B cell (primary cell): ENCODE results near the gene ESR1. TPM values are rescaled to one million over a fixed set of nuclear protein-coding genes. Genes with fewer than 3 reads are reported as not detected.

Experiments
- ATAC-seq: fragments of 200-7000 bp; cut with Tn5 transposase; one replicate; pipeline ENCODE4 v1.10.0; 2021; ENCODE audit warnings: low read depth, mild to moderate bottlenecking, moderate number of reproducible peaks, moderate library complexity
- CTCF ChIA-PET: fragments of 350-600 bp; sonication (Branson Sonifier 250); formaldehyde crosslinking; loops from one replicate; lab custom pipeline; 2021; ENCODE audit warnings: antibody characterized with exemption, inconsistent platforms; lab: Charles Lee
- POLR2A ChIA-PET: fragments of 350-600 bp; sonication (Branson Sonifier 250); formaldehyde crosslinking; loops from one replicate; lab custom pipeline; 2021; ENCODE audit warnings: antibody characterized with exemption; lab: Charles Lee
- DNase-seq: peaks from one replicate; pipeline ENCODE4 v3.0.0; 2013
- H2AFZ ChIP-seq: 2 replicates; pipeline ENCODE4 v1.6.1; 2012; ENCODE audit warnings: mild to moderate bottlenecking, low read depth, low read length; ENCODE audit not compliant: insufficient read depth, poor library complexity, severe bottlenecking
- H3K27ac ChIP-seq, 2 donors: 1 replicate in 1 of 2; 2 replicates in 1 of 2; pipeline ENCODE4 v1.5.1; 2012 to 2013; ENCODE audit warnings: low read length in 2 of 2, mild to moderate bottlenecking in 2 of 2, moderate library complexity in 1 of 2
- H3K27me3 ChIP-seq, 4 experiments: fragments of 200-600 bp in 1 of 4; sonication (generic) in 1 of 4; replicated peaks in 1 of 4; 1 replicate in 2 of 4; 2 replicates in 2 of 4; pipeline versions ENCODE4 v1.6.1 to v1.7.0; 2013 to 2016; ENCODE audit warnings: low read length in 3 of 4, mild to moderate bottlenecking in 2 of 4, mixed read lengths in 1 of 4, moderate library complexity in 1 of 4; ENCODE audit not compliant: insufficient read depth in 4 of 4, control insufficient read depth in 3 of 4; ENCODE audit errors: control extremely low read depth in 1 of 4
- H3K36me3 ChIP-seq, 2 experiments: replicated peaks in 1 of 2; 1 replicate in 1 of 2; 2 replicates in 1 of 2; pipeline versions ENCODE4 v1.6.1 to v1.7.1; 2013; ENCODE audit warnings: low read length in 1 of 2; ENCODE audit not compliant: insufficient read depth in 2 of 2, control insufficient read depth in 1 of 2; ENCODE audit errors: control extremely low read depth in 1 of 2, extremely low read depth in 1 of 2
- H3K4me1 ChIP-seq, 2 donors: fragments of 200-600 bp in 1 of 2; sonication (generic) in 1 of 2; 1 replicate in 1 of 2; 2 replicates in 1 of 2; pipeline versions ENCODE4 v1.5.1 to v1.6.1; 2013 to 2017; ENCODE audit warnings: low read length in 2 of 2; ENCODE audit not compliant: control insufficient read depth in 2 of 2, insufficient read depth in 2 of 2
- H3K4me2 ChIP-seq: replicated peaks from 2 replicates; pipeline ENCODE3; 2012; ENCODE audit warnings: mild to moderate bottlenecking, low read depth, low read length; ENCODE audit not compliant: poor library complexity, severe bottlenecking
- H3K4me3 ChIP-seq, 5 experiments: fragments of 200-600 bp in 1 of 5; sonication (generic) in 1 of 5; 1 replicate in 3 of 5; 2 replicates in 2 of 5; pipeline versions ENCODE4 v1.5.1 to v1.7.0; 2011 to 2016; ENCODE audit warnings: low read length in 4 of 5, mild to moderate bottlenecking in 4 of 5, low read depth in 2 of 5, control low read depth in 1 of 5, moderate library complexity in 1 of 5; ENCODE audit not compliant: insufficient read depth in 1 of 5; ENCODE audit errors: control extremely low read depth in 1 of 5, extremely low read depth in 1 of 5
- H3K79me2 ChIP-seq: fragments of 200-600 bp; sonication (generic); one replicate; pipeline ENCODE4 v1.6.0; 2016; ENCODE audit warnings: low read length; ENCODE audit not compliant: control insufficient read depth, insufficient read depth
- H3K9ac ChIP-seq: fragments of 200-600 bp; sonication (generic); 2 replicates; pipeline ENCODE4 v1.6.1; 2017; ENCODE audit warnings: mild to moderate bottlenecking, low read length, moderate library complexity
- H3K9me3 ChIP-seq, 3 donors: one replicate each; pipeline versions ENCODE4 v1.6.1 to v1.7.1; 2013; ENCODE audit warnings: low read length in 2 of 3; ENCODE audit not compliant: control insufficient read depth in 2 of 3, insufficient read depth in 1 of 3; ENCODE audit errors: control extremely low read depth in 1 of 3
- H4K20me1 ChIP-seq: 2 replicates; pipeline ENCODE4 v1.6.0; 2012; ENCODE audit warnings: mild to moderate bottlenecking, low read length; ENCODE audit not compliant: insufficient read depth, control insufficient read depth, poor library complexity, severe bottlenecking
- H3K27ac Mint-ChIP-seq: one replicate; pipeline ENCODE4 v1.8.0; 2021; ENCODE audit warnings: mixed read lengths
- H3K27me3 Mint-ChIP-seq: one replicate; pipeline ENCODE4 v1.8.0; 2021; ENCODE audit warnings: mixed read lengths
- H3K4me1 Mint-ChIP-seq: one replicate; pipeline ENCODE4 v1.8.0; 2021; ENCODE audit warnings: mixed read lengths
- H3K4me3 Mint-ChIP-seq: one replicate; pipeline ENCODE4 v1.8.0; 2021; ENCODE audit warnings: mixed read lengths
- H3K9me3 Mint-ChIP-seq: one replicate; pipeline ENCODE4 v1.8.0; 2022; ENCODE audit warnings: mixed read lengths; ENCODE audit not compliant: insufficient read depth
- CTCF ChIP-seq: fragments of 200-600 bp; IDR thresholded peaks from one replicate; pipeline ENCODE4 v1.8.0; 2022; ENCODE audit warnings: antibody characterized with exemption, mild to moderate bottlenecking
- EZH2 ChIP-seq: IDR thresholded peaks from 2 replicates; pipeline ENCODE4 v1.6.1; 2012; ENCODE audit warnings: borderline replicate concordance, low read depth, mild to moderate bottlenecking, moderate library complexity, low read length; ENCODE audit not compliant: insufficient read depth, poor library complexity, severe bottlenecking
- WGBS: methylation state at CpG from one replicate; pipeline ENCODE4 v1.1.5; 2013; ENCODE audit warnings: missing lambda C conversion rate; ENCODE audit not compliant: insufficient coverage; 5-methylcytosine and 5-hydroxymethylcytosine counted together
- intact Hi-C: fragments of 100-400 bp; cut with micrococcal nuclease; formaldehyde crosslinking; loops from one replicate; pipeline ENCODE4 v1.10.0; 2022
- polyA plus RNA-seq: library from polyadenylated mRNA; depleted of rRNA; stranded (reverse); fragments of >200 nt; gene quantifications from 2 replicates; pipeline ENCODE4 v1.2.3, GENCODE V29; 2012
- total RNA-seq, 2 donors: library from RNA; stranded (reverse); fragments of 120-200 nt in 1 of 2; gene quantifications; 1 replicate in 1 of 2; 2 replicates in 1 of 2; pipeline versions ENCODE4 v1.2.3 to v1.2.4, GENCODE V29; 2013 to 2022

The ESR1 gene
- total and polyA plus RNA-seq, 2 donors (not counting 1 experiment from before 2014, with no cell fraction given): 0.46 to 5.9 TPM

- no peak overlapping the region for H3K9ac ChIP-seq
- H3K4me1 ChIP-seq: no peaks in the 10 kb centered on the region
- no peaks in the 10 kb centered on the region for H3K27me3 ChIP-seq
- Mint-ChIP-seq H3K27me3 (no peaks in the 10 kb centered on the region), H3K4me3 (no peak overlapping the region), H3K9me3 (no peaks in the 10 kb centered on the region), H3K4me1 (no peaks in the 10 kb centered on the region), H3K27ac (no peak overlapping the region)
- ATAC-seq (no peak), DNase-seq (no peak)
- TF ChIP-seq EZH2 (no peak), CTCF (no peak)
- H3K36me3 ChIP-seq: no peaks in the 10 kb centered on the region
- intact Hi-C loops: no loop called here
- no peaks in the 10 kb centered on the region for H3K79me2 ChIP-seq
- no peak overlapping the region for H3K4me3 ChIP-seq
- ChIA-PET POLR2A (no interaction called here), CTCF (no interaction called here)
- H3K27ac ChIP-seq: no peak overlapping the region
- H4K20me1 ChIP-seq: no peaks in the 10 kb centered on the region
- no peak overlapping the region for H2AFZ ChIP-seq
- H3K9me3 ChIP-seq: no peaks in the 10 kb centered on the region
- no peak overlapping the region for H3K4me2 ChIP-seq
Measured at GRCh38 chr6:152001408-152001807, 193.9 kb downstream of the ESR1 start.

GRCh38 chr6:152002306-152002705 is 194.8 kb downstream of the ESR1 start:
- TF ChIP-seq CTCF: no peak
- TF ChIP-seq EZH2: no peak
- H2AFZ ChIP-seq: no peak overlapping the region
- Mint-ChIP-seq H3K9me3 (no peaks in the 10 kb centered on the region), H3K27me3 (no peaks in the 10 kb centered on the region), H3K4me3 (no peak overlapping the region), H3K27ac (no peak overlapping the region), H3K4me1 (no peaks in the 10 kb centered on the region)
- no peak overlapping the region for H3K27ac ChIP-seq
- H3K27me3 ChIP-seq: no peaks in the 10 kb centered on the region
- H3K9ac ChIP-seq: no peak overlapping the region
- H3K4me2 ChIP-seq: no peak overlapping the region
- intact Hi-C loops: no loop called here
- WGBS: 93% methylated on average over 4 of the region's 6 CpGs
- ChIA-PET CTCF (no interaction called here), POLR2A (no interaction called here)
- no peaks in the 10 kb centered on the region for H3K9me3 ChIP-seq
- DNase-seq (no peak), ATAC-seq (no peak)
- H3K36me3 ChIP-seq: no peaks in the 10 kb centered on the region
- H3K4me1 ChIP-seq: no peaks in the 10 kb centered on the region
- H4K20me1 ChIP-seq: no peaks in the 10 kb centered on the region
- H3K4me3 ChIP-seq: no peak overlapping the region
- no peaks in the 10 kb centered on the region for H3K79me2 ChIP-seq
